K562 (cell line): ENCODE data around the gene TSPOAP1.

Experiments used
- BHLHE40 ChIP-seq: IDR thresholded peaks from 2 replicates; pipeline ENCODE4 v1.6.1; 2011; ENCODE audit warnings: low read length, improper control_type of control experiment
- CBX2 ChIP-seq: fragments of 200-600 bp; sonication (generic); IDR thresholded peaks from one replicate; pipeline ENCODE4 v1.6.1; 2012; ENCODE audit warnings: mild to moderate bottlenecking, low read length, inconsistent platforms; ENCODE audit not compliant: insufficient read depth, poor library complexity, severe bottlenecking
- CTCF ChIP-seq, 3 experiments: IDR thresholded peaks in 2 of 3; conservative IDR thresholded peaks in 1 of 3; 2 replicates each; pipeline ENCODE4 v1.5.1; 2011 to 2012; ENCODE audit warnings: low read length in 3 of 3, mild to moderate bottlenecking in 3 of 3, control low read depth in 2 of 3, improper control_type of control experiment in 1 of 3, inconsistent platforms in 1 of 3, low read depth in 1 of 3, mixed read lengths in 1 of 3, moderate library complexity in 1 of 3; ENCODE audit not compliant: insufficient read depth in 2 of 3
- GABPA ChIP-seq: fragments of 200-800 bp; sonication (Bioruptor generic); conservative IDR thresholded peaks from 2 replicates; pipeline ENCODE4 v1.6.1; 2016; ENCODE audit warnings: low read depth, missing genetic modification characterization, missing compliant biosample characterization
- GATAD2B ChIP-seq: fragments of 450-650 bp; IDR thresholded peaks from 2 replicates; pipeline ENCODE4 v1.6.1; 2017; ENCODE audit warnings: mild to moderate bottlenecking, borderline replicate concordance
- KDM1A ChIP-seq, 2 experiments: fragments of 450-650 bp; IDR thresholded peaks; 2 replicates each; pipeline ENCODE4 v1.6.1; 2016; ENCODE audit warnings: mild to moderate bottlenecking in 2 of 2
- MXD1 ChIP-seq: fragments of 250-450 bp; sonication (Bioruptor Pico); IDR thresholded peaks from 2 replicates; pipeline ENCODE4 v1.8.0; 2021; ENCODE audit warnings: borderline replicate concordance, mild to moderate bottlenecking, moderate library complexity; ENCODE audit not compliant: poor library complexity, severe bottlenecking
- PHB2 ChIP-seq: fragments of 450-650 bp; IDR thresholded peaks from 2 replicates; pipeline ENCODE4 v1.6.1; 2017; ENCODE audit warnings: low read depth
- POLR2A ChIP-seq: fragments of 450-650 bp; conservative IDR thresholded peaks from 2 replicates; pipeline ENCODE4 v1.6.1; 2016
- RBBP5 ChIP-seq: fragments of 200-600 bp; sonication (generic); IDR thresholded peaks from 2 replicates; pipeline ENCODE4 v1.6.1; 2012; ENCODE audit warnings: borderline replicate concordance, mild to moderate bottlenecking, low read length, control low read depth, inconsistent platforms; ENCODE audit not compliant: insufficient read depth, poor library complexity, severe bottlenecking
- SRSF1 ChIP-seq: fragments of 200-400 bp; formaldehyde crosslinking; IDR thresholded peaks from 2 replicates; pipeline ENCODE4 v1.6.1; 2017; ENCODE audit warnings: mild to moderate bottlenecking, low read depth, low read length, moderate library complexity
- ZNF589 ChIP-seq: fragments of 200-800 bp; sonication (Bioruptor generic); IDR thresholded peaks from 2 replicates; pipeline ENCODE4 v1.6.1; 2016; ENCODE audit warnings: low read depth, missing genetic modification characterization, missing compliant biosample characterization
- ZNF766 ChIP-seq: fragments of 200-800 bp; sonication (Bioruptor generic); conservative IDR thresholded peaks from 2 replicates; pipeline ENCODE4 v1.6.1; 2016; ENCODE audit warnings: missing genetic modification characterization, missing compliant biosample characterization
- TF ChIP-seq, protein P1 (sequence below): fragments of 250-450 bp; sonication (Bioruptor Pico); IDR thresholded peaks from 2 replicates; pipeline ENCODE4 v1.5.0; 2020; ENCODE audit warnings: mild to moderate bottlenecking, borderline replicate concordance

- TF ChIP-seq MXD1 (no peak), GATAD2B (no peak), KDM1A (IDR thresholded peaks at IDR 0.05) (no peak), CBX2 (no peak), ZNF589 (CRISPR knock-in tag) (no peak), PHB2 (no peak), BHLHE40 (no peak), ZNF766 (CRISPR knock-in tag) (no peak), POLR2A (no peak), CTCF (IDR thresholded peaks at IDR 0.05 in 2 of 3, conservative IDR thresholded peaks at IDR 0.05 in 1 of 3; ENCODE audit: insufficient read depth in 2 of 3, low read depth in 1 of 3, low read length in 3 of 3) (no peak), RBBP5 (no peak), GABPA (tag) (no peak), SRSF1 (no peak)
- TF ChIP-seq, protein P1, sequence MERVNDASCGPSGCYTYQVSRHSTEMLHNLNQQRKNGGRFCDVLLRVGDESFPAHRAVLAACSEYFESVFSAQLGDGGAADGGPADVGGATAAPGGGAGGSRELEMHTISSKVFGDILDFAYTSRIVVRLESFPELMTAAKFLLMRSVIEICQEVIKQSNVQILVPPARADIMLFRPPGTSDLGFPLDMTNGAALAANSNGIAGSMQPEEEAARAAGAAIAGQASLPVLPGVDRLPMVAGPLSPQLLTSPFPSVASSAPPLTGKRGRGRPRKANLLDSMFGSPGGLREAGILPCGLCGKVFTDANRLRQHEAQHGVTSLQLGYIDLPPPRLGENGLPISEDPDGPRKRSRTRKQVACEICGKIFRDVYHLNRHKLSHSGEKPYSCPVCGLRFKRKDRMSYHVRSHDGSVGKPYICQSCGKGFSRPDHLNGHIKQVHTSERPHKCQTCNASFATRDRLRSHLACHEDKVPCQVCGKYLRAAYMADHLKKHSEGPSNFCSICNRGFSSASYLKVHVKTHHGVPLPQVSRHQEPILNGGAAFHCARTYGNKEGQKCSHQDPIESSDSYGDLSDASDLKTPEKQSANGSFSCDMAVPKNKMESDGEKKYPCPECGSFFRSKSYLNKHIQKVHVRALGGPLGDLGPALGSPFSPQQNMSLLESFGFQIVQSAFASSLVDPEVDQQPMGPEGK (CRISPR knock-in tag): no peak
Measured at GRCh38 chr17:58336456-58337209, 8.0 kb upstream of the TSPOAP1 start.
